GM12873 (cell line): ENCODE results near the gene ARF6.

Experiments
- TF ChIP-seq, protein P1 (sequence below): IDR thresholded peaks from 2 replicates; pipeline ENCODE4 v1.5.1; 2012; ENCODE audit warnings: low read depth, mild to moderate bottlenecking, moderate library complexity, low read length, control low read depth; ENCODE audit not compliant: insufficient read depth; ENCODE audit errors: missing control alignments

The ARF6 gene

DNA sequence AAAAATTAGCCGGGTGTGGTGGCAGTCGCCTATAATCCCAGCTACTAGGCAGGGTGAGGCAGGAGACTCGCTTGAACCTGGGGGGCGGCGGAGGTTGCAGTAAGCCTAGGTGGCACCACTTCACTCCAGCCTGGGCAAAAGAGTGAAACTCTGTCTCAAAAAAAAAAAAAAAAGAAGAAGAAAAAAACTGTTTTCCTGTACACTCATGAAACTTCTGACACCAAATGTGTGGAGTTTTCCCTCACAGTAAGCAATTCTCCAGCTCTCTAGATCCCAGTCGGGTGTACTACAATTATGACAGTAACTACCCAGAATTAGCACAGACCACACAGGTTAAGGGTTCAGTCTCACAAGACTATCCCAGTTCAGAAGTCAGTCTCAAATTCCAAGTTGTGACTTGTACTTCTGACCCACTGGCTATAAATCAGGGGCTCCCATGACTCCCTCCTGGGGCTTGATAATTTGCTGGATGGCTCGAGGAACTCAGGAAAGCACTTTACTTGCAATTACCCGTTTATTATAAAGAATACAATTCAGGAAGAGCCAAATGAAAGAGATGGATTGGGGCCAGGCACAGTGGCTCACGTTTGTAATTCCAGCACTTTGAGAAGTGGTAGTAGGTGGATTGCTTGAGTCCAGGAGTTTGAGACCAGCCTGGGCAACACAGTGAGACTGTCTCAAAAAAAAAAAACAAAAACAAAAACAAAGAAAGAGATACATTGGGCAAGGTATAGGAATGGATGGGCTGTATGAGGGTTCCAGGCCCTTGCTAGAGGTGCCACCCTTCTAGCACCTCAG is 12.4 kb upstream of the ARF6 start:
- TF ChIP-seq, protein P1, sequence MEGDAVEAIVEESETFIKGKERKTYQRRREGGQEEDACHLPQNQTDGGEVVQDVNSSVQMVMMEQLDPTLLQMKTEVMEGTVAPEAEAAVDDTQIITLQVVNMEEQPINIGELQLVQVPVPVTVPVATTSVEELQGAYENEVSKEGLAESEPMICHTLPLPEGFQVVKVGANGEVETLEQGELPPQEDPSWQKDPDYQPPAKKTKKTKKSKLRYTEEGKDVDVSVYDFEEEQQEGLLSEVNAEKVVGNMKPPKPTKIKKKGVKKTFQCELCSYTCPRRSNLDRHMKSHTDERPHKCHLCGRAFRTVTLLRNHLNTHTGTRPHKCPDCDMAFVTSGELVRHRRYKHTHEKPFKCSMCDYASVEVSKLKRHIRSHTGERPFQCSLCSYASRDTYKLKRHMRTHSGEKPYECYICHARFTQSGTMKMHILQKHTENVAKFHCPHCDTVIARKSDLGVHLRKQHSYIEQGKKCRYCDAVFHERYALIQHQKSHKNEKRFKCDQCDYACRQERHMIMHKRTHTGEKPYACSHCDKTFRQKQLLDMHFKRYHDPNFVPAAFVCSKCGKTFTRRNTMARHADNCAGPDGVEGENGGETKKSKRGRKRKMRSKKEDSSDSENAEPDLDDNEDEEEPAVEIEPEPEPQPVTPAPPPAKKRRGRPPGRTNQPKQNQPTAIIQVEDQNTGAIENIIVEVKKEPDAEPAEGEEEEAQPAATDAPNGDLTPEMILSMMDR: no peak

DNA sequence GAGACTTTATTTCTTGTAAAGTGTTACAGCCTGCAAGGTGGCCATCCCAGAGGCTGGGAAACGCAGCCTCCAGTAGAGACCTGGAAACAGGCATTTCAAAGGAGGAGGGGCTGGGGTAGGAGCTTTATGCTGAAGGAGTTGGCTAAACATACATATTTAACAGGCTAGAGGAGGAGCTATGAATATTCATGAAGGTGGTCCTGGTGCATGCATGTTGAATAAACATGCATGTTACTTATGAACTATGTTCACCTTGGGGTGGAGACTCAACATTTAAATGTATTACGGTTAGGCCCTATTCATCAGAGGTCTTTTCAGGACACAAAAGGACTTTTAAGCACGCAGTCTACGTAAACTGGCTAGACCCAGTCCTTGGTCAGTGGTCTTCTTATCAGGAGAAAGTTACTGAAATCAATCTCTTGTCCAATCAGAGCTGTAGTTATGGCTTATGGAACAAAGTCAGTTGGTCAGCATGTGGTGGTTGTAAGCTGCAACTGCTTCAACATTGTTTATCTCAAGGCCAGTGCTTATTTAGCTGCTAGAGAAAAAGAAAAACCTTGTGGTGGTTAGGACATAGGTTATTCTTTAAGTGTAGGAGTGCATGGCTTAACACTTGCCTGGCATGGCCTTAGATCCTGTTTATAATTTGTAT is 11.4 kb upstream of the ARF6 start:
- TF ChIP-seq, protein P1: no peak

DNA sequence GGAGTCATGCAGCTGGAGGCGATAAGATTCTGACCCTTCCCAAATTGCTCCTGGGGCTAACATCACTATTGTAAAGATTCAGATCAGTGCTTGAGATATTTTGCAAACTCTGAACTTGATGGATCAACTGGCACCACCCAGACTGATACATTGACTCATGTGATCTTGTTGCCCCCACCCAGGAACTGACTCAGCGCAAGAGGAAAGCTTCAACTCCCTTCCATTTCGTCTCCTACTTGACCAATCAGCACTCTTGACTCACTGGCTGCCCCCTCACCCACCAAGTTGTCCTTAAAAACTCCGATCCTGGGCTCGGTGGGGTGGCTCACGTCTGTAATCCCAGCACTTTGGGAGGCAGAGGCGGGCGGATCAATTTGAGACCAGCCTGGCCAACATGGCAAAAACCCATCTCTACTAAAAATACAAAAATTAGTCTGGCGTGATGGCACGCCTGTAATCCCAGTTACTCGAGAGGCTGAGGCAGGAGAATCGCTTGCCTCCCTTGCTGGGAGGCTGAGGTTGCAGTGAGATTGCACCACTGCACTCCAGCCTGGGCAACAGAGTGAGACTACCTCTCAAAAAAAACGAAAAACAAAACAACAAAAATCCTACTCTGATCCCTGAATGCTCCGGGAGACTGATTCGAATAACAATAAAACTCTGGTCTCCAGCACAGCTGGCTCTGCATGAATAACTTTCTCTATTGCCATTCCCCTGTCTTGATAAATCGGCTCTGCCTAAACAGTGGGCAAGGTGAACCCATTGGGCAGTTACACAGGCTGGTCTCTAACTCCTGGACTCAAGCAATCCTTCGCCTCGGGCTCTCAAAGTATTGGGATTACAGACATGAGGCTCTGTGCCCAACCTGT is 9.8 kb upstream of the ARF6 start:
- TF ChIP-seq, protein P1: no peak

GRCh38 chr14:49886523-49886922 is 6.4 kb upstream of the ARF6 start:
- TF ChIP-seq, protein P1: no peak

- TF ChIP-seq, protein P1: no peak
Observed at GRCh38 chr14:49888293-49888692, 4.6 kb upstream of the ARF6 start.

DNA sequence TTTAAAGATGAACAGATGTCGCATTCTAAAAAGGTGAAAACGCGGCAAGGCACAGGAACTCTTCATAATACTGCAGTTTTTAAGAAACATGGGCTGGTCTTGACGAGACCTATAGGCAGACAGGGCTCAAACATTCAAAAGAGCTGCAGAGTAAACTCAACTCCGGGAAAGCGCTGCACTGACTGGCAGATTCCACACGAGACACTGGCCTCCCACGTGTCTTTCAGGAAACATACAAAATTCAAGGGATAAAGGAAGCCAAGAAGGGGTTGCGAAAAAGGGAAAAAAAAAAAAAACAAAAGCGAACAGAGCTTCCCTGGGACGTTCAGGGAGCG is 614 bp upstream of the ARF6 start:
- TF ChIP-seq, protein P1: no peak
